GM13977 (cell line): Measurements from ENCODE around the gene CTCF.
A peak's percentile ranks its signal among the peaks of the same experiment; 100 is the strongest.

Experiments
- DNase-seq: peaks from one replicate; pipeline ENCODE4 v3.0.0; 2012; ENCODE audit warnings: low spot score
- CTCF ChIP-seq: IDR thresholded peaks from 2 replicates; pipeline ENCODE4 v1.5.1; 2012; ENCODE audit warnings: mild to moderate bottlenecking, control low read depth; ENCODE audit not compliant: insufficient read depth; ENCODE audit errors: extremely low read depth, missing control alignments
- in situ Hi-C: fragments of 300-500 bp; cut with MboI; formaldehyde crosslinking; loops from one replicate; pipeline ENCODE4 v1.12.0; 2022; ENCODE audit warnings: low sequenced_read_pairs, low pct_unique_long_range_greater_than_20kb, mixed read lengths, inconsistent platforms; ENCODE audit not compliant: unreplicated experiment

CTCF gene

GRCh38 chr16:67661886-67662652 lies 99.7 kb downstream of the CTCF start:
- no peak for DNase-seq
- no peak for TF ChIP-seq CTCF
- in situ Hi-C loops: no loop called here

- no peak for DNase-seq
- in situ Hi-C loops: no loop called here
- no peak for TF ChIP-seq CTCF
These were observed 100.3 kb downstream of the CTCF start for GRCh38 chr16:67662653-67663010.

- in situ Hi-C loops: no loop called here
- TF ChIP-seq CTCF: peak; percentile 44
- DNase-seq: no peak
These were observed 101.0 kb downstream of the CTCF start for GRCh38 chr16:67663151-67663876.

GRCh38 chr16:67663877-67664222 lies 101.5 kb downstream of the CTCF start:
- no peak for DNase-seq
- no peak for TF ChIP-seq CTCF
- in situ Hi-C loops: no loop called here

GRCh38 chr16:67664258-67664657 lies 101.9 kb downstream of the CTCF start:
- no peak for DNase-seq
- TF ChIP-seq CTCF: no peak
- in situ Hi-C loops: no loop called here

- TF ChIP-seq CTCF: no peak
- in situ Hi-C loops: no loop called here
- DNase-seq: no peak
These were observed 102.5 kb downstream of the CTCF start for GRCh38 chr16:67664871-67665270.
